22Rv1 (cell line): ENCODE data around the gene TNFRSF8.

Source experiments
- CTCF ChIP-seq: fragments of 450-650 bp; IDR thresholded peaks from 2 replicates; pipeline ENCODE4 v1.5.1; 2017; ENCODE audit warnings: mild to moderate bottlenecking
- ZFX ChIP-seq: fragments of 450-650 bp; IDR thresholded peaks from 2 replicates; pipeline ENCODE4 v1.6.1; 2017; ENCODE audit warnings: antibody characterized with exemption, borderline replicate concordance

- TF ChIP-seq CTCF, result no peak
- no peak for TF ChIP-seq ZFX
Measured at GRCh38 chr1:12170263-12170671, 107.2 kb downstream of the TNFRSF8 start.
